A549 treated with RU486 at 1 μM for 4 hours (cell line): ENCODE measurements around the gene SSC5D. TPM values are rescaled to one million over a fixed set of nuclear protein-coding genes. Genes with fewer than 3 reads are reported as not detected.

Experiments
- total RNA-seq: library from RNA; stranded (reverse); fragments of 200-300 nt; extraction: Qiagen RNA extraction; gene quantifications from 5 replicates; pipeline ENCODE4 v1.2.3, GENCODE V29; 2022; ENCODE audit warnings: low read depth

Gene SSC5D
- total RNA-seq = 0.54 to 1.2 TPM (median 0.95 TPM) in 5 replicates

DNA sequence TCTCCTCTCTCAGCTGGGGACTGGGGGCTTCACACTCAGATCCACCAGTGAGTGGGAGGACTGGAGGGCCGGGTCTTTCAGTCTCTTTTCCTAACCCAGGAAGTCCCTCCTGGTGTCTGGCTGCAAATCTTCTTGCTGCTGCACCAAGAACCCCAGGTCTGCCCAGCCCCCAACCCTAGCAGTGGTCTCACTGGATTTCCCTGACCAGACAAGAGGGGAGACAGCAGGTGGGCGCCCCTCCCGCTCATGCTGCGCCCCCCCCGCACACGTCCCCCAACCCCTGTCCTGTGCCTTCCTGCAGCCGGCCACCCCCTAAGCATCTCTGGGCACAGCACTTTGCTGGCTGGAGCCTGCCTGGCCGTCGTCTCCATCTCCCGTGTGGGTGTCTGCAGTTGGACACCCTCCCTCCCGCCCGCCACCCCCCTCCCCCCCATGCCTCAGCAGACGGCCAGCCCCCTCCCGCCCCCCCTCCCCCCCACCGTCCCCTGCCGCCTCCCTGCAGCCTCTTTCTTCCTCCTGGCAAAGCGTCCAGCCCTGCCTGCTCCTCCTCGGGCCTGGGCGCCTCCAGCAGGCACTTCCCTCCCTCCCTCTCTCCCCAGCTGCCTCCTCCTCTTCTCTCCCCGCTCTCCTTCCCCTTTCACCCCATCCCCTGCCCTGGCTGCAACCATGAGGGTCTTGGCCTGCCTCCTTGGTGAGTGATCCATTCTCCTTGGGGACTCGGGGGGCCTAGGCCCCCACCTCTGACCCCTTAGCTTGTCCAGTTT, at the start of gene SSC5D:
Gene SSC5D, plus strand, starts transcription at position 513 of the 764 bp plus-strand sequence. Its CDS starts 154 bp downstream, at position 667.

DNA sequence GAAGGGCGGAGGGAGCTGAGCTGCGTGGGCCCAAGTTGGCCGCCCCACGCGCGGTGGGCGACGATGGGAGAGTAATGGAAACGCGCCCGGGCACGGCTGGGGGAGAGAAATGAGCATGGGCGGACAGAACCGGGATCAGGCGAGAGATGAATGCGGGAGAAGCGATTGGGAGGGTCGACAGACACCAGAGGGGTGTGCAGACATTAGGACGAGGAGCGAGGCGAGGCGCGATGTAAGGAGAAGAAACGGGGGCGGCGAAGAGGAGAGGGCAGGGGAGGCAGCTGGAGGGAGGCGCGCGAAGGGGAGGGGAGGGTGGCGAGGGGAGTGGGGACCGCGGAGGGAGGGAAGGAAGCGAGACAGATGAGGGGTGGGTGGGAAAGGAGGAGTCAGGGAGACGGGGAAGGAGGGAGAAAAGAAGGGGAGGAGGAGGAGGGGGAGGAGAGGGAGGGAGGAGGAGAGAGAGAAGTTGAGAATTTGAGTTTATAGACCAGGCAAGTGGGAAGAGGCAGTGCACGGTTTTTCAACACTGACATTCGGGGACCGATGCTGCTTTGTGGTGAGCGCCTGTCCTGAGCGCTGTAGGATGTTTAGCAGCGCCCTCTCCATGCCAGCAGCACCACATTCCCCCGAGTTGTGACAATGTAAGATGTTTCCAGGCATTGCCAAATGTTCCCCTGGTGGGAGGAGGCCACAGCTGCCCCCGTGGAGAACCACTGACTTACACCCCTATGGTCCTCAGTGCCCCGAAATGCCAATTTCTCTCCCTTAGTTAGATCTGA, 45.0 kb upstream of the SSC5D start, which contains the start of gene SHISA7:
Gene SHISA7, minus strand, starts transcription at position 256 of the 779 bp plus-strand sequence. CDS start 437 bp downstream, outside the sequence.

DNA sequence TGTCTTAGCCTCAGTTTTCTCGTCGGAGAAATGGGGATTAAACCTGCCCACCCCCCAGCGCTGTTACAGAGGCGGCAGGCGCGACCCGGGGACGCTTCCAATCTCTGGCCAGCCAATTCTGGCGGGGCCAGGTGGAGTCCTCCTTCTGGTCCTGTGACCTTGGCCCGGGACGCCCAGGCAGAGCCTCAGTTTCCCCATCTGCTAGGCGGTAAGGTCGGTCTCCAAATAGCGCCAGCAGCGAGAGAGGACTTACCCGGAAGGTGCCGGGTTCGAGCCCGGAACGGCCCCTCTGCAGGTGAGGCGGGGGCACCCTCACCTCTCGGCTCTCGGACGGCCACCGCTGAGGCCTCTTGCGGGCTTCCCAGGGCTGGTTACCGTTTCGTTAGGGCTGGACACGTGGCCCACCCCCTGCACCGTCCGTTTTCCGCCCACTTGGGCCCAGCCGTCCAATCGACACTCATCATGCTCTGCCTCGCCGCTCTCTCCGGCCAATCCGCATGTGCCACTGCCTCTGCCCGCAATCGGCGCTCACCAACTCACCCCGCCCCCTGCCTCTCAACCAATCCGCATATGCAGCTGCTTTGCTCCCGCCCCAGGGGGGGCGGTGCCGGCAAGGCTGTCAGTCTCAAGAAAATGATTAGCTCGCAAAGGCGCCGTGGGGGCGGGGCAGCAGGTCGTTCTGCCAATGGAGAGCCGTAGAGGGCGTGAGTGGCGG, 26.8 kb upstream of the SSC5D start, which contains the start of gene ISOC2:
Gene ISOC2, minus strand, starts transcription at position 384 of the 715 bp plus-strand sequence. CDS start 5,156 bp downstream, outside the sequence.

DNA sequence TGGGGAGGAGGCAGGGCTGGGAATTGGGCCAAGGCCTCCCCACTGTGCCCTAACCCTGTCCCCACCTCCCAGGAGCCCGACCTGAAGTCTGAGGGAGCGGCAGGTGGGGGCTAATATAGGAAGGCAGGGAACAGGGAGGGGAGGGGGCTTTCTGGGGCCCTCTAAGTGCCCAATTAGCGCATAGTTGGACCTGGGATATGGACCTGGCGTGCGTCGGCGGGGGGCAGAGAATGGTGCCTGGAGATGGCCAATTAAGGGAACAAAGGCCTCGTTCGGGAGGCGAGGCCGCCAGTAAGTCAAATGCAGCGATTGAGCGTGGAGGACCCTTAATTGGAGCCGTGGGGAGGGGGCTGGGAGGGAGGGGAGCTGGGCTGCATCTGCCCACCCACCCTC, 23.6 kb upstream of the SSC5D start, which contains the start of gene C19orf85:
Gene C19orf85, minus strand, starts transcription at position 90 of the 393 bp plus-strand sequence. CDS start 197 bp downstream, outside the sequence.

GRCh38 chr19:55476100-55476775, 12.0 kb upstream of the SSC5D start, which contains the start of gene ZNF628:
Gene ZNF628, plus strand, starts transcription at chr19:55476617. Its CDS starts 3,294 bp downstream, at chr19:55479911.

GRCh38 chr19:55484593-55485438, 3.4 kb upstream of the SSC5D start, which contains the start of gene NAT14:
Gene NAT14, plus strand, starts transcription at chr19:55485188. Its CDS starts 521 bp downstream, at chr19:55485709.

GRCh38 chr19:55536951-55537740, 48.9 kb downstream of the SSC5D start, which contains the start of gene SBK2:
Gene SBK2, minus strand, starts transcription at chr19:55537133. Its CDS starts 839 bp downstream, at chr19:55536294.

GRCh38 chr19:55545443-55545842, 57.2 kb downstream of the SSC5D start, which contains the start of gene SBK3:
Gene SBK3, minus strand, starts transcription at chr19:55545543. Its CDS starts 0 bp downstream, at chr19:55545543.

Other genes starting within 250 kb of the SSC5D start
- gene PPP6R1, start 229.4 kb upstream of the SSC5D start, total RNA-seq = 90.1 to 134 TPM (median 119 TPM) in 5 replicates
- gene HSPBP1, start 208.3 kb upstream of the SSC5D start, total RNA-seq = 119 to 147 TPM (median 136 TPM) in 5 replicates
- 2.8 to 5.2 TPM (median 3.7 TPM) in 5 replicates for gene BRSK1, start 204.4 kb upstream of the SSC5D start, total RNA-seq
- gene TMEM150B, start 163.1 kb upstream of the SSC5D start, total RNA-seq = 0.13 TPM in 1 of 5 replicates, not detected in the others
- gene KMT5C, start 148.6 kb upstream of the SSC5D start, total RNA-seq = 5.2 to 10.5 TPM (median 8.2 TPM) in 5 replicates
- gene COX6B2, start 133.7 kb upstream of the SSC5D start, total RNA-seq = 0.50 to 4.3 TPM (median 1.4 TPM) in 5 replicates
- 0.06 to 0.19 TPM (median 0.14 TPM) in 4 of 5 replicates, not detected in the other for gene GARIN5B, start 125.2 kb upstream of the SSC5D start, total RNA-seq
- 37.5 to 64.5 TPM (median 50.0 TPM) in 5 replicates for gene IL11, start 118.0 kb upstream of the SSC5D start, total RNA-seq
- 0.85 to 2.5 TPM (median 1.5 TPM) in 5 replicates for gene TMEM190, start 111.6 kb upstream of the SSC5D start, total RNA-seq
- gene TMEM238, start 104.1 kb upstream of the SSC5D start, total RNA-seq = 3.2 to 11.8 TPM (median 11.4 TPM) in 5 replicates
- gene RPL28, start 102.5 kb upstream of the SSC5D start, total RNA-seq = 2,587 to 3,378 TPM (median 2,939 TPM) in 5 replicates
- gene UBE2S, start 80.6 kb upstream of the SSC5D start, total RNA-seq = 361 to 580 TPM (median 509 TPM) in 5 replicates
- 0.02 TPM in 1 of 5 replicates, not detected in the others for gene SHISA7, start 45.1 kb upstream of the SSC5D start, total RNA-seq
- gene ISOC2, start 26.8 kb upstream of the SSC5D start, total RNA-seq = 54.3 to 66.1 TPM (median 59.7 TPM) in 5 replicates
- not detected in 5 replicates for gene C19orf85, start 23.7 kb upstream of the SSC5D start, total RNA-seq
- 4.1 to 8.9 TPM (median 8.1 TPM) in 5 replicates for gene ZNF628, start 11.8 kb upstream of the SSC5D start, total RNA-seq
- gene NAT14, start 3.2 kb upstream of the SSC5D start, total RNA-seq = 35.9 to 69.5 TPM (median 57.9 TPM) in 5 replicates
- 1.4 to 2.7 TPM (median 2.3 TPM) in 5 replicates for gene SBK2, start 48.7 kb downstream of the SSC5D start, total RNA-seq
- 1.4 to 2.0 TPM (median 1.7 TPM) in 5 replicates for gene SBK3, start 57.1 kb downstream of the SSC5D start, total RNA-seq
- 17.5 to 33.5 TPM (median 31.6 TPM) in 5 replicates for gene ZNF579, start 92.4 kb downstream of the SSC5D start, total RNA-seq
- 22.4 to 26.6 TPM (median 25.4 TPM) in 5 replicates for gene FIZ1, start 111.1 kb downstream of the SSC5D start, total RNA-seq
- 12.9 to 20.5 TPM (median 17.4 TPM) in 5 replicates for gene ZNF524, start 111.9 kb downstream of the SSC5D start, total RNA-seq
- 7.3 to 16.1 TPM (median 12.2 TPM) in 5 replicates for gene ZNF865, start 117.2 kb downstream of the SSC5D start, total RNA-seq
- gene ZNF784, start 136.1 kb downstream of the SSC5D start, total RNA-seq = 4.6 to 6.7 TPM (median 6.5 TPM) in 5 replicates
- gene ZNF580, start 152.6 kb downstream of the SSC5D start, total RNA-seq = 29.8 to 60.8 TPM (median 53.2 TPM) in 5 replicates
- gene ZNF581, start 155.2 kb downstream of the SSC5D start, total RNA-seq = 35.3 to 52.1 TPM (median 49.6 TPM) in 5 replicates
- 15.2 to 19.9 TPM (median 19.1 TPM) in 5 replicates for gene CCDC106, start 159.8 kb downstream of the SSC5D start, total RNA-seq
- gene U2AF2, start 166.6 kb downstream of the SSC5D start, total RNA-seq = 265 to 295 TPM (median 292 TPM) in 5 replicates
- gene EPN1, start 186.8 kb downstream of the SSC5D start, total RNA-seq = 123 to 213 TPM (median 191 TPM) in 5 replicates
- gene NLRP9, start 250.0 kb downstream of the SSC5D start, total RNA-seq = not detected in 5 replicates